GM21381 (cell line): ENCODE measurements around the gene SKIC3.
A peak's percentile ranks its signal among the peaks of the same experiment; 100 is the strongest.

Experiments
- ATAC-seq: cut with Tn5 transposase; IDR thresholded peaks from one replicate; pipeline ENCODE4 v1.9.1; 2021; ENCODE audit warnings: mild to moderate bottlenecking, moderate library complexity; ENCODE audit not compliant: unreplicated experiment

Gene SKIC3

DNA sequence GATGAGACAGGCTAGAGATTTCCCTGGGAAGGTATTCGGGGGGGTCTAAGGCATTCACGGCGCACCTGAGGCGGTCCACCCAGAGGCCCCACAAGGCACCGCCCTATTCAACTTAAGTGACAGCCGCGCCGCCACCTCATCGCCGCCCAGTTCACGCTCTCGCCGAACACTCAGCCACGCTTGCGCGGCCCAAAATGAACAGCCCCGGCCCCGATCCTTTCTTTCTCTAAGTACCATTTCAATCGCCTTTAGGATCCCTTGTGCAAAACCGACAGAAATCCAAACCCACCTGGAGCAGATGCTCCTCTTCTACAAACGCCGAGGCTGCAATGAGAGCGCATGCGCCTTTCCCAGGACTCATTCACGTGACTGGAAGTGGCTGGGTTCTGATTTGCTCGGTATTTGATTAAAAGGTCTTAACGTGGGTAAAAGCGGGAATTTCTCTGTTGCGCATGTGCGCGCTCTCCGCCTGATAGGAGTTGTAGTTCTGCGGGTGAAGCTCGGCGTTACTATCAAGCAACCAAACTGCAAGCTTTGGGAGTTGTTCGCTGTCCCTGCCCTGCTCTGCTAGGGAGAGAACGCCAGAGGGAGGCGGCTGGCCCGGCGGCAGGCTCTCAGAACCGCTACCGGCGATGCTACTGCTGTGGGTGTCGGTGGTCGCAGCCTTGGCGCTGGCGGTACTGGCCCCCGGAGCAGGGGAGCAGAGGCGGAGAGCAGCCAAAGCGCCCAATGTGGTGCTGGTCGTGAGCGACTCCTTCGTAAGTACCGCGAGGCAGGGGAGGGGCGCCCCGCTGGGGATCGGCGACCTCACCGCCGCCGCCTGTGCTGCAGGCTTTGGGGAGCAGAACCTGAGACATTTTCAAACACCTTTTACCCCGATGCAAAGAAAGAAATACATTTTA, at the start of gene SKIC3, which contains the start of gene ARSK:
TSS of gene SKIC3 (minus strand) at position 331 of the 902 bp plus-strand sequence. CDS start 7,827 bp downstream, outside the sequence.
TSS of gene ARSK (plus strand) at position 455 of the 902 bp plus-strand sequence. CDS start at position 633, 178 bp downstream.
- ATAC-seq, result peak; percentile 91

DNA sequence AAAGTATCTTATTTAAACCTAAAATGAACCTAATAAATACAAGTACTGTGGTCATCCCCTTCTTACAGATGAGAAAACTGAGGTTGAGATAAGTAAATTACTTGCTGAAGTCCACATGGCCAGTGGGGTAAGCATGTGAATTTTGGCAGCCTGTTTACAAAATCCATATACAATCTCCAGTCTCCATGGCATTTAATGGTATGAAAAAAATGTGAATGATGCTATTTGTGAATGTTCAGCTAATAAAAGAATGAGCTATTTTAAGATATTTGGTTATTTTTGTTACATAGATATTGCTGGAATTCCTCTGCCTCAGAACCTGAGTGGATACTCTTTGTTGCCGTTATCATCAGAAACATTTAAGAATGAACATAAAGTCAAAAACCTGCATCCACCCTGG, 45.8 kb upstream of the SKIC3 start:
- no peak for ATAC-seq

DNA sequence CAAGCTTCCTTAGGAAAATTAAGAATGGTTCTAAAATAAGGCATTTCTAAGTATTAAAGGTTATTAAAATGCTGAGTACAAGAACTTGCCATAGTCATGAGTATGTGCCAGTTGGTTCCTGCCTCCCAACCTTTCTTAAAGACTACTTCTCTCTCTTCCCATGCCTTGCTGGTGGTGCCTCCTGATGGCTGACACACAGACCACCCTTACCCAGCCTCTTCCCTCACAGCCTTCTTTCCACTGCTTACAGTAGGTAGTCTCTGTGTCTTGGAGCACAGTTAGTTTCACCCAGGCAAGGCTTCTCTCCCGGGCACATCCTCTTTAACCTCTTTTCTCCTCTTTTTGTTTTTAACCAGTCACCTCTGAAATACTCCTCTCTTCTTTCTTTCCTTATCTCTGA, 44.5 kb upstream of the SKIC3 start:
- ATAC-seq, result no peak

DNA sequence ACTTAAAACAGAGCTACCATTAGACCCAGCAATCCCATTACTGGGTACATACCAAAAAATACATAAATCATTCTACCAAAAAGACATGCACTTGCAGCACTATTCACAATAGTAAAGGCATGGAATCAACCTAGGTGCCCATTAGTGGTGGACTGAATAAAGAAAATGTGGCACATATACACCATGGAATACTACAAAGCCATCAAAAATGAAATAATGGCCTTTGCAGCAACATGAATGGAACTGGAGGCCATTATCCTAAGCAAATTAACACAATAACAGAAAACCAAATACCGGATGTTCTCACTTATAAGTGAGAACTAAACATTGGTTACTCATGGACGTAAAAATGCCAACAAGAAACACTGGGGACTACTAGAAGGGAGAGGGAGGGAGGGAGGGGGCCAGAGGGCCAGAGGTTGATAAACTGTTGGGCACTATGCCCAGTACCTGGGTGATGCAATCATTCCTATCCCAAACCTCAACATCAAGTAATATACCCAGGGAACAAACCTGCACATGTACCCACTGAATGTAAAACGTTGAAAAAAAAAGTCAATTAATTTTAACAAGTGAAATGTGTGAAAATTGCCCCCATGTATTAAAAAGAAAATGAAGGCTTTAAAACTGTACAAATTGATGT, 40.6 kb upstream of the SKIC3 start:
- ATAC-seq, result no peak

DNA sequence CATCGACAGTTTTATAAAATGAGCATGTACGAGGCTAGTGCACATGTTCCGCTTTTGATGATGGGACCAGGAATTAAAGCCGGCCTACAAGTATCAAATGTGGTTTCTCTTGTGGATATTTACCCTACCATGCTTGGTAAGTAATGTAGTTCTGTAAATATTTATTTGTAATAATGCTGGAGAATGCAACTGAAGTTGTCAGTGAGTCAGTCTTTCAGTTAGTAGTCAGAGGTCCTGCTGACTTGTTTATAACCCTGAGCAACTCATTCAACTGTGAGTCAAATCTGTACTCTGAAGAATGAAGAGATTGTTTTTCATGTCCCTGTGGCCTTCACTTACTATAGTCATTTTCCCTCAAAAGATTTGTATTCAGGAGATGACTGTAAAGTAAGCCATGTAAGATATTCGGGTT, 36.7 kb upstream of the SKIC3 start:
- peak; percentile 65 for ATAC-seq

DNA sequence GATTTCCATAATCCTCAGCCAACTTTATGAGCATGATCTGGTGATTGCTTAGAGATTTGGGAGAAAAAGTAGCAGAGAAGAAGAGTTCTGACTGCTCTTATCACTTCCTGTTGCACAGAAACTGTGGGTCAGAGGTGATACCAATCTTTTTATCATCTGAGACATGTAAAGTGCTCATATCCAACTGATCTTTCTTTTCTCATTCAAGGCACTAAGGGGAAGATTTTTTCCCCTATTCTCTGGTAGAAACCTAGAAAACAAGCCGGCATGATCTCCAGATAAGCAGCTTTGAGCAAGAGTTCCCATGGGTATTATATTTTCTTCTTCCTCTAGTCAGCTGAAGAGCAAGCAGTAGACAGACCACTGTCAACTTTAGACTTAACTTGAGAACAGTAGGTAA, 36.1 kb upstream of the SKIC3 start:
- ATAC-seq, result no peak

DNA sequence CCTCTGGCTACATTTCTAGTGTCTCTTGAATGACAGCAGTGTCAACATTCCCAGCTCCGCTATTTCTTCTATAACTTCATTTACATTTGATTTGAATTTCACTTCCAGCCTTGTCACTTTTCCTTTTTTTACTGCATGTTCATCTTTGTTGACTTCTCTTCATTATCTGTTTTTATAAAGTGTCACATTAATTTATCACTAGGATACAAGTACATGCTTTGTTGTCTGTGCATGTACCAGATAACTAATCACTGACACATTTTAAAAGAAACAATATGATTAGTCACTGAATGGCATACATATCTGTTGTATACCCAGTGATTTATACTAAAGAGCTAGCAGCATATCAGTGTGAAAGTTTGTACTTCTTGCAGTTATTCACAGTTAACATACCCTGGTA, 29.2 kb upstream of the SKIC3 start:
- no peak for ATAC-seq

DNA sequence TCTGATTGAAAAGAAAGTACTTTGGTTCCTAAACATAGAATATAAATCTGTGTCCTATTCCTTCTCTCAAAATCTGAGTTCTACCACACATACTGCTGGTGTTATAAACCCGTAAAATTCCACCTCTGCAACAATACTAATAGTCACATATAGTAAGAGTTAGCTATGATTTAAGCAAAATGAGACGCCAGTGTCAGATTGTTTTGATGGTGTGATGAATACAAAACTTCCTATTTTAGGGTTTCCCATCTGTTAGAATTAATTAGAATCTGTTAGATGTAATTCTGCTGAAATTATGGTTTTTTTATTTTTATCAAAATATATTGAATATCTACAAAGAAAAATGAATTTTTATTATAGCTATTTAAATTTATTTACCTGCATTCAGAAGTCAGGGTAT, 26.8 kb upstream of the SKIC3 start:
- no peak for ATAC-seq

DNA sequence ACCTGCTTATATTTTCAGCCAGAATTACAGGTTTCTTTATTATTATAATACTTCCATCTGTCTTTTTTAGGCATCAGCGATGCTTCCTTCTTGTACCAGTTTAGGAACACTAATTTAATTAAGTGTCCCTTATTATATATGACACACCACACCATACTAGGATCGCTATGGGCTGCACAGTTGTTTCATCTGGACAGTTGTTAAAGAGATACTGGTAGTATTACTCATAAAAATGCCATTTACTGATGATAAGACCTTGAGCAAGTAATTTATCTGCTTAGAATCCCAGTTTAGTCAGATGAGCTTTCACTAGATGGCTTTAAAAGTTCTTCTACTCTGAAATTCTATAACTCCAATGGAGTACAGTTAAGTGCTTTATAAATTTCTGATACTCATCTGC, 17.2 kb upstream of the SKIC3 start:
- no peak for ATAC-seq

DNA sequence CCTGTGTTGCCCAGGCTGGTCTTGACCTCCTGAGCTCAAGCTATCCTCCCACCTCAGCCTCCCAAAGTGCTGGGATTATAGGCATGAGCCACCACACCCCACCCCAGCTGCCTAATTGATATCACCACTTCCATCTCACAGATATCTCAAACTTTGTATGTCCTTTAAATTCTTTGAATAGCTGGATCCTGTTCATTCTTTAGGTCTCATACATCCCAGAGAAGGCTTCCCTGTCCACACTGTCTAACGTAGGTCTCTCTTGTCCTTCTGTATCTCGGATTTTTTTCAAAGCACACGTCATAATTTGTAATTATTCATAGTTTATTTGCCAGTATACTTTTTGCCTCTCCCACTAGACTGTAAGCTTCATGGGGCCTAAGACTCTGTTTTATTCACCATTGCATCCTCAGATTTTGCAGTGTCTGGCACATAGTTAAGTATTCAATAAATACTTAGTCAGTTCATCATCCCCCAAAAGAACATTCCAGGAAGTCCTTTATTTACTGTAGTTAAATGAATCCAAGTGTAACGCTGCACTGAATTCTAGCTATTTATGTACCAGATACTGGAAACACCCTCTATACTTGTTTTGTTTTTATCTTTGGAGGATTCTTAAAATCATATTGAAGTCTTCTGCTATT, 10.6 kb upstream of the SKIC3 start:
- no peak for ATAC-seq

DNA sequence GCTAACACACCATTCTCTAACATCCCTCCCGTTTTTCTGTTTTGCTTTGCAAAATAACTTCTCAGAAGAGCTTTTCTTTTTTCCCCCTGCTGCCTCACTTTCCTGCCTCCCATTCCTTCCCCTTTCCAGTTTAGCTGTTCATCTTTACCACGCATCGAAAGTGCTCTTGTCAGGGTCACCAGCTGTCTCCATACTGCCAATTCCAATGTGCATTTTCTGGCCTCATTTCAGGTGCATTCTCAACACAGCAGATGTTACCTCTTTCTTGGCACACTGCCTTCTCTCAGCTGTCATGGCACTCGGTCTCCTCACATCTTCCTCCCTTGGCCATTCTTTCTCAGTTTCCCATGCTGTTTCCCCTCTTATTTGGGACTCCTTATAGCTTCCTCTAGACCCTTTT, 9.7 kb upstream of the SKIC3 start:
- ATAC-seq, result no peak

DNA sequence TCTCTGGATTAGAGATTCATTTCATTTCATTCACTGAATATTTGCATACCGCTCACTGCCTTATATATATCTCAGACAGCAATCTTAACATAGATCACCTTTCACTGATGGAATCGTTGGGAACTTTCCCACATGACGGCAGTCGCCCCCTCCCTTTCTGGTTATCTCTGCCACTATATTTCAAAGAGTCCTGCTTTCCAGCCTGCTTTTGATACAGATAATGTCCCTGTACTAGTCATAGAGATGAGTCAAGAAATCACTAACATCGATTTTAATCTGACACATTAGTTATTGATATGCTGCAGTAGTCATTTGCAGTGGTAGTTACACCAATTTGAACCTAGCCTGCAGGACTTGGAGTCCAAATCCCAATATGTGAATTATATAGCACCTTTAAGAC, 8.6 kb upstream of the SKIC3 start:
- no peak for ATAC-seq

DNA sequence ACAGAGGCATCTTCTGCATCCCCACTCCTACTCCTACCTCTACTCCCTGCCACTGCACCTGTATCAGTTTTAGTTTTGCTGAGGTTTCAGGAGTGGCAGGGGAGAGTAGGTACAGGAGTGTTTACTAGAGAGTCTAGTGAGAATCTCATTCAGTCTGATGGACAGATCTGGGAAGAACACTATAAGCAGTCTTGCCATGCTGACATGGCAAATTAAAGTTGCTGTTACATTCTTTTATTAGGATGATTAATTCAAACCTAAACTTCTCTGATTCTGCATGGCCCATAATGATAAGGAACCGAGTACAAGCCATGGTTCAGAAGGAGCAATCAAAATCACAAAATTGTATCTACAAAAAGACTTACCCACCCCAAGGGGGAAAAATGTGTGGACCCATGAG, 7.5 kb upstream of the SKIC3 start:
- no peak for ATAC-seq

DNA sequence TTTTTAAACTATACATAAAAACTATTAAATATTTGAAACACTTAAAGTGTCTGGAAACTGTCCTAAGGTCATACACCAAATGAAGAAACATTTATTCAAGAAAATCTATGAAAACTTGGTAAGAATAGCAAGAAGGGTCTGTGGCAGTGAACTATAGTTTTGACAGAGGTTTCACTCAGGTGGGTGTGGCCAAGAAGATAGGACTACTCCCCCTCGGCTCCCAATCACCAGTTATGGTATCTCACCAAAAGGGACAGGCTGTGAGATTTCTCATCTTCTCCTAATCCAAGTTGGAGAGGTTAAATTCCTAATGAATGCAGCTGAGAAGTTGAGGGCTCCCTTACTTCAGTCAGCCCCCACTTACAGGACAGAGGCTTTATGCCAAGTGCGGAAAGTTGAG, 3.1 kb upstream of the SKIC3 start:
- no peak for ATAC-seq

DNA sequence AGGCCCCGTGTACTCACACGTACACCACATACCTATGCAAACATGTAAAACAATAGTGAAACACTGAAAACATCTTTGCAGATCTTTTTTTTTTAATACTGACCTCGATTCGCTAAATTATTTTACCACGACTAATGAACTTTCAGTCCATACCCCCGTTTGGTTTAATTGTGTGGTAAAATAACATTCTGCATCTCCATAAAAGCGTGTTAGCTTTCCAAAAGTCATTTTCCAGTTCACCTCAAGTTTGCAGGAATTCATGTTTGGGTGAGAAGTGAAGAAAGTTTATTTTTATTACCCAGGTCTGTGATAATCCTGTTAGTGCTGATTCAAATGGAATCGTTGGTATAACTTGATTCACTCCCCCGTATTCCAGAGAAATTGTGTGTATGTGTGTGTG, 776 bp upstream of the SKIC3 start:
- ATAC-seq, result no peak

DNA sequence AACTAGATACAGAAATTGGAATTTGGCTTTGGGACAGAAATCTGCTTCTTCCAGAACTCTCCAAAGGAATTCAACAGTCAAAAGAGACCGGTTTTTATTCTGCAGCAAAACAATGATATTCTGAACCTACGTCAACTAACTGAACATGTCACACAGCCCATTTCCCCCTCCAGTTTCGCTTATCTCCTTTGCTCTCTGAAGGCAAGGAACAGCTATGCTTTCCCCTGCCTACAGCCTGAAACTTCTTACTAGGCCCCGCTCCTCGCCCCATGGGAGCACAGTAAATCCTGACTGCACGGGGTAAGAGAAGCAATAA, 488 bp downstream of the SKIC3 start:
- peak; percentile 19 for ATAC-seq

DNA sequence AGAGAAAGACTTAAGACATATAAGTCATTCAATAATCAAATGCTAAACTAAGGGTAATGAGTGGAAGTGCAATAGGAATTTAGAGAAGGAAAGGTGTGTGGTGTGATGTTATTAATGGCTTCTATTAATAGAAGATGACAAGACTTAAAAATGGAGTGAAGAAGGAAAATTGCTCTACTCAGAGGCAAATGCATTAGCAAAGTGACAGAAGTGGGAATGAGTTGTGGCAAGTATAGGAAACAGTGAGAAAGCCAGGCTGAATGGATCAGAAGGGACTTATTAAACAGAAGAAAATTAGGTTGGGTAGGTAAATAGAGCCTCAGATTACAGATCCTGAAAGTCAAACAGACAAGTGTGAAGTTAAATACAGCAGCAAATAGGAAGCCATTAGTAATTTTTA, 5.7 kb downstream of the SKIC3 start:
- no peak for ATAC-seq

DNA sequence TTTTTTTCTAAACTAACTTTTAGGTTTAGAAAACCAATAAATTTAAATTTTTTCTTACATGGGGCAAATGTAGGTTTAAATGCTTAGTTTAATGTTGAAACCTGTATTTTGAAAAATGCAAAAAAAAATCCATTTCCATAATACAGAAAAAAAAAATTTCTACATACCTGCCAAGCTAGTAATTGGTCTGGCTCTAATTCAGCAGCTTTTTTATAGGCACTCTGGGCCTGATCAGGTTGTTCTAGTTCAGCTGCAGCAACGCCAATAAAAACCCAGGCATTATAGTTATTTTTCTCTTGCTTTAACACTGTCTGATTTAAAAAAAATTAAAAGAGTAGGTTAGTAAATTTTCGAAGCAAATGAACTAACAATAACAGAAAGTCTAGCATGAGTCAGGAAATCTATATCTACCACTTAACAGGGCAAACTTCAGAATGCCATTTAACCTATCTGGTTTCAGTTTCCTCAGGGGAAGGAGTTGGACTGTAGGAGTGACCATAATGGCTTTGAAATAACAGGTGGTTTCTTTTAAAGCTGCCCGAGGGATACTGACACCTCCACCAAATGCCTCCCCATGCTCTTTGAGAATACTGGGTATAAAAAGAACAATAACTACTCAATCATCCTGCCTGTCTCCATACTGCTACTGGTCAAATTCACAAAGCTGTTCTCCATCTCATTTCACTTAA, 11.6 kb downstream of the SKIC3 start:
- ATAC-seq, result no peak

DNA sequence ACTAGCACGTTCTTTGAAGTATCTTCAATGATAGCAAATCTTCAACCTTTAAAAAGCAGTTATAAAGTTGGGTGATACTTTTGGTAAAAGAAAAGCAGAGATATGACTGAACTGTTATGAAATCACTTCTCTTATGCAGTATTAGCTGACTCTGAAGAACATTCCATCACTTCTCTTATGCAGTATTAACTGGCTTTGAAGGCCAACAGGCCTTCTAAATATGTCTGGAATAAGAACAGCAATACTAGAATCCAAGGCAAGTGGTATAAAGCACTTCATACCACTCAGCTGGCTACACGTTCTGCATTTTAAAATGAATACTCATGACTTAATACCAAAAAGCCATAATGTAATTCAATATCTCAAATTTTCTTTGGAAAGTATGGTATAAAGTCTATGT, 17.3 kb downstream of the SKIC3 start:
- ATAC-seq, result no peak

DNA sequence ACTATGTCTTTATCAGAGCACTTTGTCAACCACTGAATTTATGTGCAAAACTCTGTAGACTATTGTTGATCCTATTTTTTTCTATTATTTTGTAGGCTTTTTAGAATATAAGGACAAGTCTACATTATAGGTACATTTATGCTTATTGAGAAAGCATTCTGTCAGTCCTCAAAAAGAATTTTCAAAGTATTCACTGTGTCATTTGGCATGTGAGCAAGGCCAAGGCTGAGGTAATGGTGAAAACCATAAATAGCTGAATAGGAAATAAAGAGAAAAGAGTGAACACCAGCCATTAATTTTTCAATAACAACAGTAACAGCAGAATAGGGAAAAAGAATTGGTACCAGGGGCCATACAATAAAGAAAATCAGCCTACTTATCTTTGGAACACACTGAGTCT, 21.0 kb downstream of the SKIC3 start:
- ATAC-seq, result no peak

DNA sequence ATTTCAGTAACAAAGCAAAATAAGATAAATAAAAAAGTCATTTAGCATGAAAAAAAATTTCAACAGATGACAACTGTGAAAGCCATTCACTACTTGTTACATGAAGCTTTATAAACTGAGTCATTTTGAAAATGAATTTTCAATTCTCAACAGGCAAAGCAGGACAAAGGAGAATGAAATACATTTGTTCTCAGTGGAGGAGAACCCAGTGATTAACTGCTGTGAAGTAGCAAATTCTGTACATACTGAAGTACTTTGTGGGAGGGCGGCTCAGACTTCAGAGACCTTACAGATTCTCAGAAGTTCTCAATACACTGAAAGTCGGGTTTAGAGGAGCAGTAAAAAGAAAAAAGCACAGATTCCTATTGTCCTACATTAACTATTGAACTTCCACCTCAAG, 21.7 kb downstream of the SKIC3 start:
- ATAC-seq, result no peak
